ENCODE results near the gene SNHG17. TPM values are rescaled to one million over a fixed set of nuclear protein-coding genes. Genes with fewer than 3 reads are reported as not detected.

Gene SNHG17
- total RNA-seq, 1 donor from 2014 or later: 75.2 TPM

GRCh38 chr20:38393259-38393658 is 41.9 kb downstream of the SNHG17 start:
- peaks cover 6% of the 10 kb centered on the region for H3K27me3 Mint-ChIP-seq
- H3K4me3 Mint-ChIP-seq: no peak overlapping the region
- no peak for DNase-seq
- H3K36me3 Mint-ChIP-seq (ENCODE audit: low read depth): no peaks in the 10 kb centered on the region
- ATAC-seq (ENCODE audit: low read depth): no peak
- ChIA-PET POLR2A (interaction anchor here (0.7 kb wide), 1 partner anchor 570 kb away, joined by 4 read pairs; no protein-coding TSS in a partner anchor), CTCF (no interaction called here)
- no peaks in the 10 kb centered on the region for H3K4me1 Mint-ChIP-seq
- peaks cover 9% of the 10 kb centered on the region for H3K9me3 Mint-ChIP-seq
- no peak for TF ChIP-seq CTCF (IDR thresholded peaks at IDR 0.05)
- intact Hi-C loops (cut with micrococcal nuclease): no loop called here
- H3K27ac Mint-ChIP-seq: no peak overlapping the region

GRCh38 chr20:38392356-38392755 is 42.8 kb downstream of the SNHG17 start:
- ChIA-PET POLR2A (interaction anchor here (0.7 kb wide), 2 partner anchors 358 to 569 kb away, joined by 4 to 5 read pairs; no protein-coding TSS in a partner anchor), CTCF (no interaction called here)
- no peak overlapping the region for H3K4me3 Mint-ChIP-seq
- intact Hi-C loops (cut with micrococcal nuclease): no loop called here
- no peaks in the 10 kb centered on the region for H3K36me3 Mint-ChIP-seq (ENCODE audit: low read depth)
- ATAC-seq (ENCODE audit: low read depth) (no peak), DNase-seq (no peak)
- peaks cover 9% of the 10 kb centered on the region for H3K9me3 Mint-ChIP-seq
- H3K27me3 Mint-ChIP-seq: peaks cover 9% of the 10 kb centered on the region
- TF ChIP-seq CTCF (IDR thresholded peaks at IDR 0.05): no peak
- no peaks in the 10 kb centered on the region for H3K4me1 Mint-ChIP-seq
- no peak overlapping the region for H3K27ac Mint-ChIP-seq

GRCh38 chr20:38387953-38388352 is 47.2 kb downstream of the SNHG17 start:
- no peak for ATAC-seq (ENCODE audit: low read depth)
- Mint-ChIP-seq H3K27ac (no peak overlapping the region), H3K4me1 (no peaks in the 10 kb centered on the region), H3K9me3 (peaks cover 8% of the 10 kb centered on the region), H3K27me3 (peaks cover 9% of the 10 kb centered on the region), H3K4me3 (no peak overlapping the region), H3K36me3 (ENCODE audit: low read depth) (no peaks in the 10 kb centered on the region)
- CTCF ChIA-PET: no interaction called here
- intact Hi-C loops (cut with micrococcal nuclease): no loop called here
- POLR2A ChIA-PET: no interaction called here
- DNase-seq: no peak
- no peak for TF ChIP-seq CTCF (IDR thresholded peaks at IDR 0.05)

- Mint-ChIP-seq H3K36me3 (ENCODE audit: low read depth) (no peaks in the 10 kb centered on the region), H3K27ac (no peak overlapping the region), H3K9me3 (peaks cover 7% of the 10 kb centered on the region), H3K27me3 (peaks cover 9% of the 10 kb centered on the region), H3K4me1 (no peaks in the 10 kb centered on the region), H3K4me3 (no peak overlapping the region)
- DNase-seq (no peak), ATAC-seq (ENCODE audit: low read depth) (no peak)
- ChIA-PET POLR2A (no interaction called here), CTCF (no interaction called here)
- no peak for TF ChIP-seq CTCF (IDR thresholded peaks at IDR 0.05)
- intact Hi-C loops (cut with micrococcal nuclease): no loop called here
Observed at GRCh38 chr20:38386851-38387250, 48.3 kb downstream of the SNHG17 start.

- DNase-seq: no peak
- H3K36me3 Mint-ChIP-seq (ENCODE audit: low read depth): no peaks in the 10 kb centered on the region
- H3K4me3 Mint-ChIP-seq: no peak overlapping the region
- no peak for ATAC-seq (ENCODE audit: low read depth)
- CTCF ChIA-PET: no interaction called here
- peaks cover 10% of the 10 kb centered on the region for H3K27me3 Mint-ChIP-seq
- no peak for TF ChIP-seq CTCF (IDR thresholded peaks at IDR 0.05)
- H3K4me1 Mint-ChIP-seq: no peaks in the 10 kb centered on the region
- peaks cover 7% of the 10 kb centered on the region for H3K9me3 Mint-ChIP-seq
- intact Hi-C loops (cut with micrococcal nuclease): no loop called here
- no peak overlapping the region for H3K27ac Mint-ChIP-seq
- POLR2A ChIA-PET: no interaction called here
Observed at GRCh38 chr20:38386004-38386403, 49.1 kb downstream of the SNHG17 start.
